Limb (tissue), 2 donors: ENCODE data around the gene ADGRD2.

Experiments
- DNase-seq, 2 donors: peaks; one replicate each; pipeline ENCODE4 v3.0.0-alpha.2; 2016; ENCODE audit errors: extremely low spot score in 2 of 2

ADGRD2 gene

GRCh38 chr9:124456341-124457078 is 6.3 kb downstream of the ADGRD2 start:
- no peak for DNase-seq

- DNase-seq, result no peak
Measured at GRCh38 chr9:124457079-124457886, 7.0 kb downstream of the ADGRD2 start.

GRCh38 chr9:124457887-124458431 is 7.7 kb downstream of the ADGRD2 start:
- DNase-seq, result no peak

DNA sequence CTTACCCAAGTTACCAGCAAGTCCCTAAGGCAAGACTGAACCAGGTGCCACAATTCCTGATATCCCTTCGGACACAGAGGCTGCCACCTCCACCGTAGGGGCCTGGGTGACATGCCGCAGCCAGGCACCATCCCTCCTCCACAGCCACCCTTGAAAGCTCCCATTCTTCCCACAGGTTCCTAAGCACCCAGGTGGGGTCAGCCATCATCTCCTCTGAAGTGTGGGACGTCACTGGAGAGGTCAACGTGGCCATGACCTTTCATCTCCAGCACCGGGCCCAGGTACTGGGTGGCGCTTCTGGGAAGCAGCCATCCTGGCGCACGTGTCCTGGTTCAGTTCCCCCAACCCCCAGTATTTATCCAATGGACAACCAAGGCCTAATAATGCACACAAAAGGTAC is 8.2 kb downstream of the ADGRD2 start:
- DNase-seq, result no peak

- no peak for DNase-seq
Measured at GRCh38 chr9:124462739-124463138, 12.5 kb downstream of the ADGRD2 start.

GRCh38 chr9:124465736-124466135 is 15.5 kb downstream of the ADGRD2 start:
- no peak for DNase-seq

DNA sequence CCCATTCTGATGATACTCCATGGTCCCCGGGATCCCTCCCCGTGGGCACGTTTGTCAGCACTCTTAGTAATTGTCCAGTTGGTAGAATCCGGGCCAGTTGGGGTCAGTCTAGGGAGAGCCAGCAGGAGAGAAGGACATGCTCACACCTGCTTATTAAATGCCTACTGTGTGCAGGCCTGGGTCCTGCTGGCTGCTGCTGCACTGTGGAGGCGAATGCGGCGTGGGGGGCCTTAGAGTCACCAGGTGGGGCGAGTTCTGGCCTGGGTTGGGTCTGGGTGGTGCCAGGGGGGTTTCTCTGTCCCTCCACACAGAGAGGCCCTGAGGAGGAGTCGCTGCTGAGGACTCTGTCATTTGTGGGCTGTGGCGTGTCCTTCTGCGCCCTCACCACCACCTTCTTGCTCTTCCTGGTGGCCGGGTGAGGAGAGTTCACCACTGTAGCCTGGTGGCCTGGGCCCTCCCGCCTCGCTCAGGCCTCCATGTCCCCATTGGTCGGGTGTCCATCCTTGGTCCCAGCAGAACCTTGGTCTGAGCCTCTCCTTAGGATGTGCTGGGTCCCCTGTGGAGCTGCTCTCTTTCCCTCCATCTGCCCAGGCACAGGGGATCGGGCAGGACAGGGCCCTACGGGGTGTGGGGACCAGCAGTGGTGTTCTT is 17.3 kb downstream of the ADGRD2 start:
- DNase-seq, result no peak

- DNase-seq, result no peak
Measured at GRCh38 chr9:124468061-124468740, 17.9 kb downstream of the ADGRD2 start.

DNA sequence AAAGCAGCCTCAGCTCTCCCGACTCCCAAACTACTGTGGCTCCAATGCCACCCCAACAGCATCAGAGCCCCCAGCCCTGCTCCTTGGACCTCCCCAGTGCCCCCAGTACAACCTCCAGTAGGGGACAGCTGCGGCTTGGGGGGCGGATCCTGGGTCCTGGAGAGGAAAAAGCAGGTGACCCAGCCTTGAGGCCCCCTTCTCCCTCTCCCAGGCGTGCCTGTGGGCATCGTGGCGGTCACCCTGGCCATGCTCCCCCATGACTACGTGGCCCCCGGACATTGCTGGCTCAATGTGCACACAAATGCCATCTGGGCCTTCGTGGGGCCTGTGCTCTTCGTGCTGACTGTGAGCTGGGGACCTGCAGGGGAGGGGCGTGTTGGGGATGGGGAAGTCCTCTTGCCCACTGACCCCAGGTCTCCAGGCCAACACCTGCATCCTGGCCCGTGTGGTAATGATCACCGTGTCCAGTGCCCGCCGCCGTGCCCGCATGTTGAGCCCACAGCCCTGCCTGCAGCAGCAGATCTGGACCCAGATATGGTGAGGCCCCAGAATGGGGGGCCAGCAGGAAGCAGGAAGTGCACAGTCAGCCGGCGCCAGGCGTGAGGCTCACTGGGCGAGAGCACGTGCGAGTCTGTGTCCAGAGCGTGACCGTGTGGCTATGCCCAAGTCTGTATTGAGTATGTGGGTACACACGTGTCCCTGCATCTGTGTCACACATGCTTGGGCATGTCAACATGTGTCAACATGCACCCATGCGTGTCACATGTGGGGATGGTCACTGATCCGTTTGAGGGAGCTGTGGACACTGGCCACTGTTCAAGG is 19.0 kb downstream of the ADGRD2 start:
- no peak for DNase-seq

GRCh38 chr9:124470306-124470705 is 20.1 kb downstream of the ADGRD2 start:
- no peak for DNase-seq

DNA sequence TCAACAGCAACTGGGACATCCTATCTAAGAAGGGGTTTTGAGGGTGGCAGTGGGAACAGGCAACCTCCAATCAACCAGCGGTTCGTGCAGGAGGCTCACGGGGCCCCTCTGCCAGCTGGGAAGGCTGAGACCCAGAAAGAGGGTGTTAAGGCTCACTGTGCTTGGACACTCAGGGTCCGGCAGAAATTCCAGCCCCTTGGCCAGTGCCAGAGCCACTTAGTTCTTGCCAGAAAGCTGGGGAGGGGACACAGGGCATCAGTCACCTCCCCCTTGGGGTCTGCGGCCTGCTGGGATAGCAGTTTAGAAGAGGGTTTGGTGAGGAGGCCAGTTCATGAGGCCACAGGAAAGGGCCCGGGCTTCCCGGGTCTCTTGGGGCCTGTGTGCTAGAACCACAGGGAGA is 20.5 kb downstream of the ADGRD2 start:
- DNase-seq, result no peak

- DNase-seq, result no peak
Measured at GRCh38 chr9:124471761-124472160, 21.5 kb downstream of the ADGRD2 start.

DNA sequence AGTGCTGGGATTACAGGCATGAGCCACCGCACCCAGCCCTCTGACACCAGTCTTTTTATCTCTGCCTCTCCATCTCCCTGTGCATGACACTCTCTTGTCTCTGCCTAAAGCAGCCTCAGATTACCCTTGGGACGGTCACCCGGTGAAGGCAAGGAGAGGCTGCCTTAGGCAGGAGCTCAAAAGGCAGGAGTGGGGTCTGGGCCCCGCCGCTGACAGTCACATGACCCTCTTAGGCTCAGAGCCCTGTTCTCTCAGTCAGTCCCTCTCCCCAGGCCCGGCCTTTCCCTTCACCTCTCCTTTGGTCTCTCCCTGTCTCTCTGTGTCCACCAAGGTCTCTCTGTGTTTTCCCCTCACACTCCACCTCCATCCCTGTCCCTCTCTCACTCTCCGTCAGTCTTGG is 22.5 kb downstream of the ADGRD2 start:
- no peak for DNase-seq

DNA sequence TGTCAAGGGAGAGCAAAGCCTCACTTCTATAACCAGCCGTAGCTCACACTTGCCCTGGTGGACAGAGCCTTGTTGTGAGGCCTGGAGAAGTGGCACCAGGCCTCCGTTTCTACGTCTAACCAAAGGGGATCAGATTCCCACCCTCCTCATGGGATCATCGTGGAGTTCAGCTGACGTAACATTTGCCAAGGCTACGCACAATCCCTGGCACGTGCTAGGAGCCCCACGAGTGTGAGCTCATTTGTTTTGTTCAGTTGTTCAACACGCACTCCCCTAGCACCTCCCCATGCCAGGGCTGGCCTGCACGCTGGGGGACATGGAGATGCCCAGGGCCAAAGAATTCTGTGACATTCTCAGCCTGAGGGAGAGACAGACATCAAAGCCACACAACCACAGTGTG is 23.1 kb downstream of the ADGRD2 start:
- DNase-seq, result no peak

GRCh38 chr9:124474151-124474550 is 23.9 kb downstream of the ADGRD2 start:
- no peak for DNase-seq

DNA sequence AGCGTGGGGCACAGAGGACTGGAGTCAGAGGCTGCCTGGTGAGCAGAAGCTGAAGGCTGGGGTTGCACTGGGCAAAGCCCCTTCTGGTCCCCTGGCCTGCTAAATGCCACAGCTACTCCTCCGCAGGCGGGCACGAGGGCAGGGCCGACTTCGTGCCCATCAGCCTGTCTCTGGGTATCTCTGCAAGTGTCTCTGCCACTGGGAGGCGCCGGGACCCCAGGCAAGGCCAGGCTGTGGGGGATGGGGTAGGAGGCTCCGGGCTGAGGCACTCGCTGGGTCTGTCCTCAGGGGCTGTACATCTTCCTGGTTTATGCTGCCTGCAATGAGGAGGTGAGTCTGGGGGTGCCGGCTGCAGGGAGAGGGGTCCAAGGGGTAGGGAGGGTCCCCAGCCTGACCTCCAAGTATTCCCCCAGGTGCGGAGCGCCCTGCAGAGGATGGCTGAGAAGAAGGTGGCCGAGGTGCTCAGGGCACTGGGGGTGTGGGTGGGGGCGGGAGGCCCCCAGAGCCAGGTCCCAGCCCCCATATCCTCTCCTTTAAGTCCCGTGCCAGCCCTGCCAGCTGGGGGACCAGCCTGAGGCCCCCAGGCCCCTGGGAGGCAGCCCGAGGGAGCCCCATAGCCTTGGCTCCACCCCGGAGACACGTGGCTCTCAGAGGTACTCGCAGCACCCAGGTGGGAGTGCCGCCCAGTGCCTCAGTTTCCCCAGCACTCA is 25.1 kb downstream of the ADGRD2 start:
- no peak for DNase-seq

GRCh38 chr9:124475868-124476690 is 25.8 kb downstream of the ADGRD2 start:
- DNase-seq, result no peak

GRCh38 chr9:124477211-124477647 is 27.0 kb downstream of the ADGRD2 start:
- no peak for DNase-seq

DNA sequence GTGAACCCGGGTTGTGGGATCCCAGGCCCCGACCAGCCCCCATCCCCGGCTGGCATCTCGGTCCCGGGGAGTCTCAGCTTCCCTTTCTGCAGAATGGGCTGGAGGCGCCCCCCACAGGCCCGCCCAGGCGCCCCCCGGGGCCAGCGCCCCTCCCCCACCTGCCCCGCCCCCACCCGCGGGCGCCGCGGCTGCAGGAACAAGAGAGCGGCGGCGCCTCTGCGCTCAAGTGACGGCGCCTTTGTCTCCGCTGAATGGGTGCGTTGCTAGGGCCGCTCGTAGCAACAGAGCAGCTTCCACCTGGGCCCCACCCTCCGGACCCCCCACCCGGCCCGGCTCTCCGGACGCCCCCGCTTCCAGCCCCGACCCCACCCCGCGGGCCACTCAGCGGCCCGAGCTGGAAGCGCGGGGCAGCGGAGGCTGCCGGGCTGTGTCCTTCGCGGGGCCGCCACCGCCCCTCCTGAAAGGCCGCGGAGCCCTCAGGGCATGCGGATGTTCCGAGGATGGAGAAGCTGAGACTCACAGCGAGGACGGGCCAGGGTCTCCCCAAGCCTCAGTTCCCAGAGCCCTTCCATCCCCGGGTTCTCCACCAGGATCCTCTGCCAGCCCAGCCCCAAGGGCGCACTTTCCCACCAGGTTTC is 27.5 kb downstream of the ADGRD2 start:
- DNase-seq, result peak in 1 of 2 donors; percentile 71
